H1 (cell line): ENCODE results near the gene SPRR1B.
"Not testable (repeated sequence)": the region's sequence is repeated elsewhere in the genome, so short reads cannot be mapped to it uniquely, and the experiment has no call there.

Source experiments
- CHD2 ChIP-seq: IDR thresholded peaks from 2 replicates; pipeline ENCODE4 v1.6.1; 2012; ENCODE audit warnings: low read length, improper control_type of control experiment
- KDM1A ChIP-seq: fragments of 200-600, 300-600 bp; sonication (generic); IDR thresholded peaks from 2 replicates; pipeline ENCODE4 v1.7.1; 2016; ENCODE audit warnings: mild to moderate bottlenecking, low read length, borderline replicate concordance
- TF ChIP-seq, protein P1 (sequence below), 3 experiments: IDR thresholded peaks; 1 replicate in 2 of 3; 2 replicates in 1 of 3; pipeline versions ENCODE4 v1.5.1 to v1.6.1; 2011; ENCODE audit warnings: low read length in 3 of 3, mild to moderate bottlenecking in 3 of 3, inconsistent platforms in 2 of 3, low read depth in 1 of 3, moderate library complexity in 1 of 3; ENCODE audit not compliant: insufficient read depth in 1 of 3; ENCODE audit errors: control extremely low read depth in 1 of 3

DNA sequence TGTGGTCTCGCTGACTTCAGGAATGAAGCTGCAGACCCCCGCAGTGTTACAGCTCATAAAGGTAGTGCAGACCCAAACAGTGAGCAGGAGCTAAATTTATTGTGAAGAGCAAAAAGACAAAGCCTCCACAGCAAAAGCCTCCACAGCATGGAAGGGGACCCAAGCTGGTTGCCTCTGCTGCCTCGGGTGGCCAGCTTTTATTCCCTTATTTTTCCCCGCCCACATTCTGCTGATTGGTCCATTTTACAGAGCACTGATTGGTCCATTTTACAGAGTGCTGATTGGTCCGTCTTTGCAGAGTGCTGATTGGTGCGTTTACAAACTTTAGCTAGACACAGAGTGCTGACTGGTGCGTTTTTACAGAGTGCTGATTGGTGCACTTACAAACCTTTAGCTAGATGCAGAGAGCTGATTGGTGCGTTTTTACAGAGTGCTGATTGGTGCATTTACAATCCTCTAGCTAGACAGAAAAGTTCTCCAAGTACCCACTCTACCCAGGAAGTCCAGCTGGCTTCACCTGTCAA lies 19.7 kb upstream of the SPRR1B start:
- TF ChIP-seq KDM1A, CHD2: not testable (repeated sequence)
- TF ChIP-seq, protein P1, sequence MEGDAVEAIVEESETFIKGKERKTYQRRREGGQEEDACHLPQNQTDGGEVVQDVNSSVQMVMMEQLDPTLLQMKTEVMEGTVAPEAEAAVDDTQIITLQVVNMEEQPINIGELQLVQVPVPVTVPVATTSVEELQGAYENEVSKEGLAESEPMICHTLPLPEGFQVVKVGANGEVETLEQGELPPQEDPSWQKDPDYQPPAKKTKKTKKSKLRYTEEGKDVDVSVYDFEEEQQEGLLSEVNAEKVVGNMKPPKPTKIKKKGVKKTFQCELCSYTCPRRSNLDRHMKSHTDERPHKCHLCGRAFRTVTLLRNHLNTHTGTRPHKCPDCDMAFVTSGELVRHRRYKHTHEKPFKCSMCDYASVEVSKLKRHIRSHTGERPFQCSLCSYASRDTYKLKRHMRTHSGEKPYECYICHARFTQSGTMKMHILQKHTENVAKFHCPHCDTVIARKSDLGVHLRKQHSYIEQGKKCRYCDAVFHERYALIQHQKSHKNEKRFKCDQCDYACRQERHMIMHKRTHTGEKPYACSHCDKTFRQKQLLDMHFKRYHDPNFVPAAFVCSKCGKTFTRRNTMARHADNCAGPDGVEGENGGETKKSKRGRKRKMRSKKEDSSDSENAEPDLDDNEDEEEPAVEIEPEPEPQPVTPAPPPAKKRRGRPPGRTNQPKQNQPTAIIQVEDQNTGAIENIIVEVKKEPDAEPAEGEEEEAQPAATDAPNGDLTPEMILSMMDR (IDR thresholded peaks at IDR 0.05; ENCODE audit: control extremely low read depth in 1 of 3, insufficient read depth in 1 of 3, low read depth in 1 of 3, low read length in 3 of 3) = not testable (repeated sequence)
